Caco-2 (cell line): ENCODE data around the gene EHF. TPM values are rescaled to one million over a fixed set of nuclear protein-coding genes. Genes with fewer than 3 reads are reported as not detected.
"Not testable (repeated sequence)": the region's sequence is repeated elsewhere in the genome, so short reads cannot be mapped to it uniquely, and the experiment has no call there.

Experiments used
- BruUV-seq: library from RNA; stranded (reverse); fragments of 400-500 nt; replicated peaks from 2 replicates; lab custom pipeline; 2021; lab: Mats Ljungman, UMichigan
- CTCF ChIA-PET: fragments of 300-600 bp; sonication (Branson Sonifier 250); formaldehyde crosslinking; loops from one replicate; lab custom pipeline; 2022; ENCODE audit warnings: antibody characterized with exemption; lab: Charles Lee
- POLR2A ChIA-PET: fragments of 300-600 bp; sonication (Branson Sonifier 250); formaldehyde crosslinking; loops from one replicate; lab custom pipeline; 2022; ENCODE audit warnings: antibody characterized with exemption; lab: Charles Lee
- DNase-seq, 2 experiments: peaks; one replicate each; pipeline versions ENCODE4 v3.0.0 to v3.0.0-alpha.2; 2020 to 2022
- H3K27me3 ChIP-seq: replicated peaks from 2 replicates; pipeline ENCODE4 v1.6.0; 2011; ENCODE audit warnings: low read length; ENCODE audit not compliant: control insufficient read depth, insufficient read depth
- H3K36me3 ChIP-seq: 2 replicates; pipeline ENCODE4 v1.5.1; 2011; ENCODE audit warnings: low read length; ENCODE audit not compliant: control insufficient read depth, insufficient read depth
- H3K4me1 ChIP-seq: fragments of 250-450 bp; sonication (Bioruptor Pico); 2 replicates; pipeline ENCODE4 v1.5.1; 2020; ENCODE audit warnings: mild to moderate bottlenecking
- H3K4me3 ChIP-seq: 2 replicates; pipeline ENCODE4 v1.5.1; 2011; ENCODE audit warnings: low read depth, mild to moderate bottlenecking, control low read depth, low read length
- H3K9me3 ChIP-seq: fragments of 250-450 bp; sonication (Bioruptor Pico); 2 replicates; pipeline ENCODE4 v1.5.1; 2020; ENCODE audit warnings: mild to moderate bottlenecking, moderate library complexity
- H3K27ac Mint-ChIP-seq: one replicate; pipeline ENCODE4 v1.8.0; 2022; ENCODE audit warnings: mixed read lengths; ENCODE audit not compliant: unreplicated experiment
- H3K27me3 Mint-ChIP-seq: one replicate; pipeline ENCODE4 v1.8.0; 2022; ENCODE audit warnings: mixed read lengths; ENCODE audit not compliant: insufficient read depth, unreplicated experiment
- H3K36me3 Mint-ChIP-seq: one replicate; pipeline ENCODE4 v1.8.0; 2022; ENCODE audit warnings: mild to moderate bottlenecking, mixed read lengths; ENCODE audit not compliant: insufficient read depth, unreplicated experiment
- H3K4me1 Mint-ChIP-seq: one replicate; pipeline ENCODE4 v1.8.0; 2022; ENCODE audit warnings: low read depth, mixed read lengths; ENCODE audit not compliant: unreplicated experiment
- H3K4me3 Mint-ChIP-seq: one replicate; pipeline ENCODE4 v1.8.0; 2022; ENCODE audit warnings: mild to moderate bottlenecking, moderate library complexity, mixed read lengths; ENCODE audit not compliant: unreplicated experiment
- H3K9me3 Mint-ChIP-seq: one replicate; pipeline ENCODE4 v1.8.0; 2022; ENCODE audit warnings: mixed read lengths; ENCODE audit not compliant: unreplicated experiment
- intact Hi-C: fragments of 100-400 bp; cut with micrococcal nuclease; formaldehyde crosslinking; loops from one replicate; pipeline ENCODE4 v1.10.0; 2022; ENCODE audit not compliant: unreplicated experiment
- total RNA-seq: library from RNA; stranded (reverse); gene quantifications from 2 replicates; pipeline ENCODE4 v1.2.3, GENCODE V29; 2022
- TF ChIP-seq, protein P1 (sequence below), 2 experiments: fragments of 200-600 bp in 1 of 2; IDR thresholded peaks; 1 replicate in 1 of 2; 2 replicates in 1 of 2; pipeline versions ENCODE4 v1.5.1 to v1.8.0; 2011 to 2022; ENCODE audit warnings: antibody characterized with exemption in 1 of 2, control low read depth in 1 of 2, inconsistent platforms in 1 of 2, low read depth in 1 of 2, low read length in 1 of 2, mild to moderate bottlenecking in 1 of 2, moderate library complexity in 1 of 2; ENCODE audit not compliant: insufficient read depth in 1 of 2, severe bottlenecking in 1 of 2, unreplicated experiment in 1 of 2

EHF gene
- total RNA-seq, 1 experiment from 2014 or later, result 0.11 TPM

DNA sequence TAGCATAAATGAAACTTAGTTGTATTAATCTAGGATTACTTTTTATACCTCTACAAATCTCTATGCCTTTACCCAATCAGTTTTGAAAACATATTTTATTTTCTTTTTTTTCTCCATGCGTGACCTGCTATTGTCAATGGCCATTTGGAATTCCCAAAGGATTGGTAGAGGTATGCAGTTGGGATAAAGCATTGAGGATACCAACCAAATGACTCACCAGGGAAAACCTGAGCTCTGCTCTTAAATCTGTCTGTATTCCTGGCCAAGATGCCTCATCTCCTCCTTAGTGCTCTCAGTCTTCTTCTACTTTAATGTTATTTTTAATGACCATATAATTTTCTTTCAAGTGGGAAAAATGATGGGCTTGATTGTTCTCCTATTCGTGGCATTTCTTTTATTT is 61.9 kb downstream of the EHF start:
- Histone ChIP-seq H3K9me3 (no peaks in the 10 kb centered on the region; the same call in 1 of the 2 replicates), H3K36me3 (no peaks in the 10 kb centered on the region), H3K4me1 (no peaks in the 10 kb centered on the region), H3K4me3 (no peak overlapping the region), H3K27me3 (no peaks in the 10 kb centered on the region)
- Mint-ChIP-seq H3K4me1 (peaks cover 8% of the 10 kb centered on the region), H3K4me3 (no peak overlapping the region), H3K36me3 (no peaks in the 10 kb centered on the region), H3K27ac (no peak overlapping the region), H3K27me3 (no peaks in the 10 kb centered on the region), H3K9me3 (no peaks in the 10 kb centered on the region)
- CTCF ChIA-PET, result no interaction called here
- TF ChIP-seq, protein P1, sequence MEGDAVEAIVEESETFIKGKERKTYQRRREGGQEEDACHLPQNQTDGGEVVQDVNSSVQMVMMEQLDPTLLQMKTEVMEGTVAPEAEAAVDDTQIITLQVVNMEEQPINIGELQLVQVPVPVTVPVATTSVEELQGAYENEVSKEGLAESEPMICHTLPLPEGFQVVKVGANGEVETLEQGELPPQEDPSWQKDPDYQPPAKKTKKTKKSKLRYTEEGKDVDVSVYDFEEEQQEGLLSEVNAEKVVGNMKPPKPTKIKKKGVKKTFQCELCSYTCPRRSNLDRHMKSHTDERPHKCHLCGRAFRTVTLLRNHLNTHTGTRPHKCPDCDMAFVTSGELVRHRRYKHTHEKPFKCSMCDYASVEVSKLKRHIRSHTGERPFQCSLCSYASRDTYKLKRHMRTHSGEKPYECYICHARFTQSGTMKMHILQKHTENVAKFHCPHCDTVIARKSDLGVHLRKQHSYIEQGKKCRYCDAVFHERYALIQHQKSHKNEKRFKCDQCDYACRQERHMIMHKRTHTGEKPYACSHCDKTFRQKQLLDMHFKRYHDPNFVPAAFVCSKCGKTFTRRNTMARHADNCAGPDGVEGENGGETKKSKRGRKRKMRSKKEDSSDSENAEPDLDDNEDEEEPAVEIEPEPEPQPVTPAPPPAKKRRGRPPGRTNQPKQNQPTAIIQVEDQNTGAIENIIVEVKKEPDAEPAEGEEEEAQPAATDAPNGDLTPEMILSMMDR (IDR thresholded peaks at IDR 0.05; ENCODE audit: insufficient read depth in 1 of 2, low read depth in 1 of 2, low read length in 1 of 2, severe bottlenecking in 1 of 2, unreplicated experiment in 1 of 2), result no peak
- no peak for DNase-seq
- intact Hi-C loops, result no loop called here
- POLR2A ChIA-PET, result no interaction called here
- BruUV-seq, result no TSS peak

DNA sequence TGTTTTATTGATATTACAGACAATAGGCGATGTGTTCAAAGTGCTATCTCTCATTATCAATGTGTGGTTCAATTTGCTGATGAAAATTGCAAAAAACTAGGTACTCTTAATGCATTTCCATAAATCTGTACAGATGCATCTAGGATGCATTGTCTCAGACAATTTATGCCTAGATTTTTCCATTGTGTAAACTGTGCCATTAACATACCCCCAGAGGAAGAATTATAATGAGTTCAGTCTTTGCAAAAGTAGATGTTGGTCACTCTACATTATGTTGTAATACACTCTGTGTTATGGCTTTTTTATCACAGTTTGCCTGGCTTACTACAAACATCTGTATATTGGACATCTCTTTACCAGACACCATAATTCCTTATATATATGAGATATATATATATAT is 62.5 kb downstream of the EHF start:
- H3K4me1 ChIP-seq, result no peaks in the 10 kb centered on the region
- H3K27ac Mint-ChIP-seq, result no peak overlapping the region

DNA sequence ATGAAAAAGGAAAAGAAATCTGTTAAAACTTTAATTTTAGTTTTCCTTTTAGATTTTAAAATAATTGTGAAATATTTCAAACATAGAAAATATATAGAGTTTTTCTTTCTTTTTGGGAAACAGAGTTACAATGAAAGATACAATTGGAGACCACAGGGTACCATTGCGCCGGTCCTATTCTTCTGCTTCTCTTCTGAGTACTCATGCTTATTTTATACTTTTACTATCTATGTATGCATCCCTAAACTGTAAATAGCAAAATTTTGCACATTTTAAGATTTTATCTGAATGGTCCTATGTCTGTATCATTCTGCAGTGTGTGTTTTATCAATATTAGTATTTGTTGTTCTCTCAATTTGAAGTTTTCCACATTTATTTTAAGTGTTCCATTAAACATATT is 65.0 kb downstream of the EHF start:
- POLR2A ChIA-PET, result no interaction called here
- no TSS peak for BruUV-seq

More for the DNA sequence above, 62.5 kb downstream of the EHF start:
- BruUV-seq, result no TSS peak
- intact Hi-C loops, result no loop called here
- no peaks in the 10 kb centered on the region for H3K36me3 Mint-ChIP-seq
- ChIA-PET CTCF (no interaction called here), POLR2A (no interaction called here)
- TF ChIP-seq, protein P1 (IDR thresholded peaks at IDR 0.05; ENCODE audit: insufficient read depth in 1 of 2, low read depth in 1 of 2, low read length in 1 of 2, severe bottlenecking in 1 of 2, unreplicated experiment in 1 of 2), result no peak
- no peaks in the 10 kb centered on the region for H3K27me3 Mint-ChIP-seq
- no peaks in the 10 kb centered on the region for H3K36me3 ChIP-seq
- no peaks in the 10 kb centered on the region for H3K27me3 ChIP-seq
- H3K4me1 Mint-ChIP-seq, result peaks cover 8% of the 10 kb centered on the region
- H3K4me3 Mint-ChIP-seq, result no peak overlapping the region
- no peak overlapping the region for H3K4me3 ChIP-seq
- no peaks in the 10 kb centered on the region for H3K9me3 Mint-ChIP-seq
- no peaks in the 10 kb centered on the region; the same call in 1 of the 2 replicates for H3K9me3 ChIP-seq
- no peak for DNase-seq

DNA sequence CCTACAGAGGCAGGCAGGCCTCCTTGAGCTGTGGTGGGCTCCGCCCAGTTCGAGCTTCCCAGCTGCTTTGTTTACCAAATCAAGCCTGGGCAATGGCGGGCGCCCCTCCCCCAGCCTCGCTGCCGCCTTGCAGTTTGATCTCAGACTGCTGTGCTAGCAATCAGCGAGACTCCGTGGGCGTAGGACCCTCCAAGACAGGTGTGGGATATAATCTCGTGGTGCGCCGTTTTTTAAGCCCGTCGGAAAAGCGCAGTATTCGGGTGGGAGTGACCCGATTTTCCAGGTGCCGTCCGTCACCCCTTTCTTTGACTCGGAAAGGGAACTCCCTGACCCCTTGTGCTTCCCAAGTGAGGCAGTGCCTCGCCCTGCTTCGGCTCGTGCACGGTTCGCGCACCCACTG is 71.4 kb downstream of the EHF start:
- H3K4me1 ChIP-seq, H3K4me3 Mint-ChIP-seq, CTCF ChIA-PET, DNase-seq, H3K9me3 ChIP-seq, H3K27ac Mint-ChIP-seq, H3K36me3 Mint-ChIP-seq, BruUV-seq, H3K36me3 ChIP-seq, H3K27me3 ChIP-seq, intact Hi-C loops, POLR2A ChIA-PET, H3K4me1 Mint-ChIP-seq, H3K27me3 Mint-ChIP-seq, H3K4me3 ChIP-seq: not testable (repeated sequence)
- H3K9me3 Mint-ChIP-seq, result peaks cover 12% of the 10 kb centered on the region

More for the DNA sequence above, 65.0 kb downstream of the EHF start:
- TF ChIP-seq, protein P1 (IDR thresholded peaks at IDR 0.05; ENCODE audit: insufficient read depth in 1 of 2, low read depth in 1 of 2, low read length in 1 of 2, severe bottlenecking in 1 of 2, unreplicated experiment in 1 of 2), result no peak
- H3K27me3 ChIP-seq, result no peaks in the 10 kb centered on the region
- CTCF ChIA-PET, result no interaction called here
- no peak overlapping the region for H3K27ac Mint-ChIP-seq
- no peaks in the 10 kb centered on the region; the same call in 1 of the 2 replicates for H3K9me3 ChIP-seq
- DNase-seq, result no peak
- intact Hi-C loops, result no loop called here
- no peaks in the 10 kb centered on the region for H3K27me3 Mint-ChIP-seq
- no peaks in the 10 kb centered on the region for H3K9me3 Mint-ChIP-seq
- H3K36me3 Mint-ChIP-seq, result no peaks in the 10 kb centered on the region
- no peaks in the 10 kb centered on the region for H3K4me1 ChIP-seq
- H3K4me1 Mint-ChIP-seq, result peaks cover 8% of the 10 kb centered on the region
- H3K4me3 Mint-ChIP-seq, result no peak overlapping the region
- no peaks in the 10 kb centered on the region for H3K36me3 ChIP-seq
- H3K4me3 ChIP-seq, result no peak overlapping the region
